Measurements from ENCODE around the gene FNDC3B. TPM values are rescaled to one million over a fixed set of nuclear protein-coding genes. Genes with fewer than 3 reads are reported as not detected.
A peak's percentile ranks its signal among the peaks of the same experiment; 100 is the strongest.

The FNDC3B gene
- total RNA-seq, 1 experiment from 2014 or later: 48.6 TPM

GRCh38 chr3:172007065-172007370, 32.4 kb upstream of the FNDC3B start:
- CTCF ChIA-PET: no interaction called here
- H4K20me1 ChIP-seq (ENCODE audit: low read length): no peaks in the 10 kb centered on the region
- no peak overlapping the region for H3K27ac ChIP-seq (ENCODE audit: low read length)
- no peak overlapping the region for H3K4me2 ChIP-seq (ENCODE audit: low read length)
- no peak overlapping the region for H3K4me3 ChIP-seq (ENCODE audit: low read length)
- intact Hi-C loops (cut with micrococcal nuclease): no loop called here
- DNase-seq: no peak
- no peaks in the 10 kb centered on the region for H3K9me2 ChIP-seq (replicated peaks; ENCODE audit: low read length)
- no TSS peak for BruUV-seq (replicated peaks)
- TF ChIP-seq EZH2phosphoT487 (IDR thresholded peaks at IDR 0.05; ENCODE audit: borderline replicate concordance, low read length) (no peak), EZH2 (IDR thresholded peaks at IDR 0.05; ENCODE audit: low read length, unreplicated experiment) (no peak)
- TF ChIP-seq, protein P1, sequence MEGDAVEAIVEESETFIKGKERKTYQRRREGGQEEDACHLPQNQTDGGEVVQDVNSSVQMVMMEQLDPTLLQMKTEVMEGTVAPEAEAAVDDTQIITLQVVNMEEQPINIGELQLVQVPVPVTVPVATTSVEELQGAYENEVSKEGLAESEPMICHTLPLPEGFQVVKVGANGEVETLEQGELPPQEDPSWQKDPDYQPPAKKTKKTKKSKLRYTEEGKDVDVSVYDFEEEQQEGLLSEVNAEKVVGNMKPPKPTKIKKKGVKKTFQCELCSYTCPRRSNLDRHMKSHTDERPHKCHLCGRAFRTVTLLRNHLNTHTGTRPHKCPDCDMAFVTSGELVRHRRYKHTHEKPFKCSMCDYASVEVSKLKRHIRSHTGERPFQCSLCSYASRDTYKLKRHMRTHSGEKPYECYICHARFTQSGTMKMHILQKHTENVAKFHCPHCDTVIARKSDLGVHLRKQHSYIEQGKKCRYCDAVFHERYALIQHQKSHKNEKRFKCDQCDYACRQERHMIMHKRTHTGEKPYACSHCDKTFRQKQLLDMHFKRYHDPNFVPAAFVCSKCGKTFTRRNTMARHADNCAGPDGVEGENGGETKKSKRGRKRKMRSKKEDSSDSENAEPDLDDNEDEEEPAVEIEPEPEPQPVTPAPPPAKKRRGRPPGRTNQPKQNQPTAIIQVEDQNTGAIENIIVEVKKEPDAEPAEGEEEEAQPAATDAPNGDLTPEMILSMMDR (conservative IDR thresholded peaks at IDR 0.05; ENCODE audit: low read depth, low read length): no peak
- H3F3A ChIP-seq (ENCODE audit: low read length, unreplicated experiment): no peaks in the 10 kb centered on the region
- 0 out of 2 replicates have a peak overlapping the region, but pooled peaks have one; percentile 13 for H2AFZ ChIP-seq (ENCODE audit: low read length)
- H3K4me1 ChIP-seq (ENCODE audit: insufficient read depth, low read length): peaks cover 10% of the 10 kb centered on the region; the same call in 1 of the 2 replicates
- ATAC-seq: no peak
- H3K9me3 ChIP-seq (ENCODE audit: low read length): no peaks in the 10 kb centered on the region
- POLR2A ChIA-PET (ENCODE audit: unreplicated experiment): no interaction called here
- no peaks in the 10 kb centered on the region for H3K36me3 ChIP-seq (ENCODE audit: low read depth, low read length)
- H3K9ac ChIP-seq (ENCODE audit: low read length): no peak overlapping the region
- H3K27me3 ChIP-seq (ENCODE audit: low read length): no peaks in the 10 kb centered on the region
- no peaks in the 10 kb centered on the region for H3K79me2 ChIP-seq (ENCODE audit: low read length)

- H4K20me1 ChIP-seq (ENCODE audit: low read length): no peaks in the 10 kb centered on the region
- no peak overlapping the region for H3K4me2 ChIP-seq (ENCODE audit: low read length)
- H3K4me3 ChIP-seq (ENCODE audit: low read length): no peak overlapping the region
- no peak overlapping the region for H3K27ac ChIP-seq (ENCODE audit: low read length)
- H3K79me2 ChIP-seq (ENCODE audit: low read length): no peaks in the 10 kb centered on the region
- ATAC-seq (no peak; the same call in 1 of the 2 replicates), DNase-seq (no peak)
- no peak overlapping the region for H3K9ac ChIP-seq (ENCODE audit: low read length)
- CTCF ChIA-PET: no interaction called here
- no peak for TF ChIP-seq EZH2 (IDR thresholded peaks at IDR 0.05; ENCODE audit: low read length, unreplicated experiment)
- TF ChIP-seq EZH2phosphoT487 (IDR thresholded peaks at IDR 0.05; ENCODE audit: borderline replicate concordance, low read length): no peak
- POLR2A ChIA-PET (ENCODE audit: unreplicated experiment): no interaction called here
- no peaks in the 10 kb centered on the region for H3K27me3 ChIP-seq (ENCODE audit: low read length)
- no peaks in the 10 kb centered on the region for H3K36me3 ChIP-seq (ENCODE audit: low read depth, low read length)
- no peak overlapping the region for H2AFZ ChIP-seq (ENCODE audit: low read length)
- no peaks in the 10 kb centered on the region for H3K9me2 ChIP-seq (replicated peaks; ENCODE audit: low read length)
- H3F3A ChIP-seq (ENCODE audit: low read length, unreplicated experiment): no peaks in the 10 kb centered on the region
- no peaks in the 10 kb centered on the region; the same call in 1 of the 2 replicates for H3K4me1 ChIP-seq (ENCODE audit: insufficient read depth, low read length)
- intact Hi-C loops (cut with micrococcal nuclease): no loop called here
- BruUV-seq (replicated peaks): no TSS peak
- H3K9me3 ChIP-seq (ENCODE audit: low read length): no peaks in the 10 kb centered on the region
Measured at GRCh38 chr3:172009803-172010202, 29.6 kb upstream of the FNDC3B start.

GRCh38 chr3:172012775-172013174, 26.6 kb upstream of the FNDC3B start:
- peak; percentile 63 for ATAC-seq
- Histone ChIP-seq H3F3A (ENCODE audit: low read length, unreplicated experiment) (no peaks in the 10 kb centered on the region), H3K36me3 (ENCODE audit: low read depth, low read length) (no peaks in the 10 kb centered on the region), H3K9me2 (replicated peaks; ENCODE audit: low read length) (no peaks in the 10 kb centered on the region), H3K27ac (ENCODE audit: low read length) (no peak overlapping the region), H3K27me3 (ENCODE audit: low read length) (no peaks in the 10 kb centered on the region), H3K4me2 (ENCODE audit: low read length) (no peak overlapping the region), H3K4me1 (ENCODE audit: insufficient read depth, low read length) (no peaks in the 10 kb centered on the region; the same call in 1 of the 2 replicates), H3K9me3 (ENCODE audit: low read length) (no peaks in the 10 kb centered on the region), H3K79me2 (ENCODE audit: low read length) (no peaks in the 10 kb centered on the region), H3K4me3 (ENCODE audit: low read length) (no peak overlapping the region), H2AFZ (ENCODE audit: low read length) (no peak overlapping the region), H3K9ac (ENCODE audit: low read length) (no peak overlapping the region), H4K20me1 (ENCODE audit: low read length) (no peaks in the 10 kb centered on the region)
- CTCF ChIA-PET: no interaction called here
- DNase-seq: no peak
- intact Hi-C loops (cut with micrococcal nuclease): no loop called here
- TF ChIP-seq, protein P1 (conservative IDR thresholded peaks at IDR 0.05; ENCODE audit: low read depth, low read length): no peak
- TF ChIP-seq EZH2 (IDR thresholded peaks at IDR 0.05; ENCODE audit: low read length, unreplicated experiment) (no peak), EZH2phosphoT487 (IDR thresholded peaks at IDR 0.05; ENCODE audit: borderline replicate concordance, low read length) (no peak)
- POLR2A ChIA-PET (ENCODE audit: unreplicated experiment): no interaction called here
- BruUV-seq (replicated peaks): no TSS peak
